ENCODE measurements around the gene OR51S1. TPM values are rescaled to one million over a fixed set of nuclear protein-coding genes. Genes with fewer than 3 reads are reported as not detected.

OR51S1 gene
- total and polyA plus RNA-seq, 2 donors (not counting 3 experiments of a cell fraction or from before 2014, with no cell fraction given): not detected

- ChIA-PET CTCF (no interaction called here), POLR2A (no interaction called here)
- no peak for TF ChIP-seq MAX (IDR thresholded peaks at IDR 0.05; ENCODE audit: insufficient read depth, insufficient read length)
- TF ChIP-seq, protein P1, sequence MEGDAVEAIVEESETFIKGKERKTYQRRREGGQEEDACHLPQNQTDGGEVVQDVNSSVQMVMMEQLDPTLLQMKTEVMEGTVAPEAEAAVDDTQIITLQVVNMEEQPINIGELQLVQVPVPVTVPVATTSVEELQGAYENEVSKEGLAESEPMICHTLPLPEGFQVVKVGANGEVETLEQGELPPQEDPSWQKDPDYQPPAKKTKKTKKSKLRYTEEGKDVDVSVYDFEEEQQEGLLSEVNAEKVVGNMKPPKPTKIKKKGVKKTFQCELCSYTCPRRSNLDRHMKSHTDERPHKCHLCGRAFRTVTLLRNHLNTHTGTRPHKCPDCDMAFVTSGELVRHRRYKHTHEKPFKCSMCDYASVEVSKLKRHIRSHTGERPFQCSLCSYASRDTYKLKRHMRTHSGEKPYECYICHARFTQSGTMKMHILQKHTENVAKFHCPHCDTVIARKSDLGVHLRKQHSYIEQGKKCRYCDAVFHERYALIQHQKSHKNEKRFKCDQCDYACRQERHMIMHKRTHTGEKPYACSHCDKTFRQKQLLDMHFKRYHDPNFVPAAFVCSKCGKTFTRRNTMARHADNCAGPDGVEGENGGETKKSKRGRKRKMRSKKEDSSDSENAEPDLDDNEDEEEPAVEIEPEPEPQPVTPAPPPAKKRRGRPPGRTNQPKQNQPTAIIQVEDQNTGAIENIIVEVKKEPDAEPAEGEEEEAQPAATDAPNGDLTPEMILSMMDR (IDR thresholded peaks at IDR 0.05; ENCODE audit: extremely low read depth in 1 of 2, insufficient read depth in 1 of 2, low read depth in 1 of 2, low read length in 2 of 2): no peak
- TF ChIP-seq POLR2A (IDR thresholded peaks at IDR 0.05; ENCODE audit: low read depth, low read length): no peak
- no peak for TF ChIP-seq MYC (IDR thresholded peaks at IDR 0.05; ENCODE audit: low read depth, low read length)
- no peak for TF ChIP-seq GATA2 (IDR thresholded peaks at IDR 0.05; ENCODE audit: insufficient read depth, insufficient read length, low read depth, low read length)
- no peak for TF ChIP-seq POLR2AphosphoS5 (IDR thresholded peaks at IDR 0.05; ENCODE audit: insufficient read depth, low read depth, low read length)
- no peak for TF ChIP-seq FOS (IDR thresholded peaks at IDR 0.05; ENCODE audit: borderline replicate concordance, insufficient read depth, low read length)
- TF ChIP-seq JUN (IDR thresholded peaks at IDR 0.05; ENCODE audit: borderline replicate concordance, insufficient read depth, insufficient read length, low read depth): no peak
- no peak for TF ChIP-seq EZH2 (IDR thresholded peaks at IDR 0.05; ENCODE audit: borderline replicate concordance, low read depth, low read length, severe bottlenecking)
- no TSS peak for BruUV-seq (replicated peaks)
- dilution Hi-C loops (cut with MboI; ENCODE audit: extremely low pct_ligation_motif_present, low sequenced_read_pairs) (no loop called here), intact Hi-C loops (cut with micrococcal nuclease) (no loop called here)
- H3K36me3 ChIP-seq (ENCODE audit: control insufficient read depth in 2 of 2, extremely low read depth in 1 of 2, insufficient read depth in 2 of 2, low read length in 2 of 2): no peaks in the 10 kb centered on the region
- H3K27me3 ChIP-seq (ENCODE audit: control insufficient read depth in 2 of 2, insufficient read depth in 2 of 2, low read length in 2 of 2): no peaks in the 10 kb centered on the region
- no peak overlapping the region for H3K4me2 ChIP-seq (ENCODE audit: insufficient read depth, low read length)
- DNase-seq (ENCODE audit: low read depth, low spot score) (no peak), FAIRE-seq (no peak)
- no peaks in the 10 kb centered on the region for H4K20me1 ChIP-seq (replicated peaks; ENCODE audit: control insufficient read depth, extremely low read depth, insufficient read depth, low read length)
- H3K4me1 ChIP-seq (ENCODE audit: control insufficient read depth, extremely low read depth, insufficient read depth, low read length): no peaks in the 10 kb centered on the region
- no peak overlapping the region for H3K27ac ChIP-seq (ENCODE audit: insufficient read depth, low read depth, low read length)
- no peak overlapping the region for H3K4me3 ChIP-seq (replicated peaks in 1 of 3; ENCODE audit: insufficient read depth in 1 of 3, low read depth in 1 of 3, low read length in 3 of 3)
- H3K9ac ChIP-seq (replicated peaks; ENCODE audit: extremely low read depth, insufficient read depth, low read length): no peak overlapping the region
- no peaks in the 10 kb centered on the region for H3K9me3 ChIP-seq (replicated peaks; ENCODE audit: control insufficient read depth, insufficient read depth, low read length)
- no peaks in the 10 kb centered on the region for H3K9me1 ChIP-seq (replicated peaks; ENCODE audit: control insufficient read depth, extremely low read depth, insufficient read depth, low read length)
- H2AFZ ChIP-seq (ENCODE audit: low read depth, low read length): no peak overlapping the region
- no peaks in the 10 kb centered on the region for H3K79me2 ChIP-seq (ENCODE audit: control insufficient read depth, insufficient read depth, low read length)
These were observed 43.1 kb upstream of the OR51S1 start for GRCh38 chr11:4891996-4892640.

Measured in endothelial cell of umbilical vein (primary cell).